Hepatocyte (in vitro differentiated cells): Measurements from ENCODE around the gene ZNF653.

ENCODE experiments used
- EZH2phosphoT487 ChIP-seq: fragments of 200-600 bp; sonication (generic); IDR thresholded peaks from one replicate; pipeline ENCODE4 v1.6.1; 2018; ENCODE audit warnings: antibody characterized with exemption, mild to moderate bottlenecking, low read depth, moderate library complexity; ENCODE audit not compliant: unreplicated experiment, severe bottlenecking
- TF ChIP-seq, protein P1 (sequence below): fragments of 200-600 bp; sonication (generic); IDR thresholded peaks from 2 replicates; pipeline ENCODE4 v1.5.1; 2016; ENCODE audit warnings: antibody characterized with exemption, mild to moderate bottlenecking; ENCODE audit not compliant: poor library complexity

GRCh38 chr19:11530432-11530831 is 24.8 kb upstream of the ZNF653 start:
- TF ChIP-seq, protein P1, sequence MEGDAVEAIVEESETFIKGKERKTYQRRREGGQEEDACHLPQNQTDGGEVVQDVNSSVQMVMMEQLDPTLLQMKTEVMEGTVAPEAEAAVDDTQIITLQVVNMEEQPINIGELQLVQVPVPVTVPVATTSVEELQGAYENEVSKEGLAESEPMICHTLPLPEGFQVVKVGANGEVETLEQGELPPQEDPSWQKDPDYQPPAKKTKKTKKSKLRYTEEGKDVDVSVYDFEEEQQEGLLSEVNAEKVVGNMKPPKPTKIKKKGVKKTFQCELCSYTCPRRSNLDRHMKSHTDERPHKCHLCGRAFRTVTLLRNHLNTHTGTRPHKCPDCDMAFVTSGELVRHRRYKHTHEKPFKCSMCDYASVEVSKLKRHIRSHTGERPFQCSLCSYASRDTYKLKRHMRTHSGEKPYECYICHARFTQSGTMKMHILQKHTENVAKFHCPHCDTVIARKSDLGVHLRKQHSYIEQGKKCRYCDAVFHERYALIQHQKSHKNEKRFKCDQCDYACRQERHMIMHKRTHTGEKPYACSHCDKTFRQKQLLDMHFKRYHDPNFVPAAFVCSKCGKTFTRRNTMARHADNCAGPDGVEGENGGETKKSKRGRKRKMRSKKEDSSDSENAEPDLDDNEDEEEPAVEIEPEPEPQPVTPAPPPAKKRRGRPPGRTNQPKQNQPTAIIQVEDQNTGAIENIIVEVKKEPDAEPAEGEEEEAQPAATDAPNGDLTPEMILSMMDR, result peak; percentile 17
- TF ChIP-seq EZH2phosphoT487, result no peak
